ENCODE results near the gene SLC13A1. TPM values are rescaled to one million over a fixed set of nuclear protein-coding genes. Genes with fewer than 3 reads are reported as not detected.

Gene SLC13A1
- total and polyA plus RNA-seq, 2 experiments from 2014 or later: not detected

- Histone ChIP-seq H3K9me2 (ENCODE audit: insufficient read depth) (peaks cover 8% of the 10 kb centered on the region; the same call in 1 of the 2 replicates), H2AFZ (no peak overlapping the region), H3K4me3 (no peak overlapping the region), H3K79me2 (replicated peaks; ENCODE audit: insufficient read depth) (no peaks in the 10 kb centered on the region), H3K27ac (ENCODE audit: low read depth) (no peak overlapping the region), H4K20me1 (replicated peaks; ENCODE audit: insufficient read depth) (no peaks in the 10 kb centered on the region), H3K4me2 (no peak overlapping the region), H3K36me3 (ENCODE audit: insufficient read depth) (peaks cover 16% of the 10 kb centered on the region), H3K27me3 (ENCODE audit: insufficient read depth) (no peaks in the 10 kb centered on the region), H3K4me1 (ENCODE audit: insufficient read depth) (no peaks in the 10 kb centered on the region), H3F3A (replicated peaks; ENCODE audit: low read depth) (no peaks in the 10 kb centered on the region)
- Mint-ChIP-seq H3K9me3 (peaks cover 20% of the 10 kb centered on the region), H3K27ac (no peak overlapping the region), H3K4me3 (no peak overlapping the region), H3K27me3 (ENCODE audit: insufficient read depth, low read depth, poor library complexity) (no peaks in the 10 kb centered on the region), H3K36me3 (ENCODE audit: low read depth) (peaks cover 9% of the 10 kb centered on the region; the same call in 2 of the 3 replicates), H3K4me1 (no peaks in the 10 kb centered on the region)
- ATAC-seq: no peak
- DNase-seq (ENCODE audit: low spot score): no peak
- TF ChIP-seq JUNB (IDR thresholded peaks at IDR 0.05; ENCODE audit: unreplicated experiment) (no peak), NANOG (IDR thresholded peaks at IDR 0.05; ENCODE audit: borderline replicate concordance) (no peak), CREB1 (CRISPR knock-in tag; IDR thresholded peaks at IDR 0.05; ENCODE audit: low read depth) (no peak), EZH2 (IDR thresholded peaks at IDR 0.05; ENCODE audit: low read depth, unreplicated experiment) (no peak), STAT1 (IDR thresholded peaks at IDR 0.05; ENCODE audit: unreplicated experiment) (no peak), REST (IDR thresholded peaks at IDR 0.05; ENCODE audit: unreplicated experiment) (no peak), ZNF462 (CRISPR knock-in tag; IDR thresholded peaks at IDR 0.05) (no peak), POLR2AphosphoS5 (IDR thresholded peaks at IDR 0.05; ENCODE audit: low read depth) (no peak), ZNF114 (CRISPR knock-in tag; IDR thresholded peaks at IDR 0.05) (no peak), ZNF331 (CRISPR knock-in tag; IDR thresholded peaks at IDR 0.05; ENCODE audit: low read depth) (no peak), EZH2phosphoT487 (IDR thresholded peaks at IDR 0.05; ENCODE audit: unreplicated experiment) (no peak), CTCF (conservative IDR thresholded peaks at IDR 0.05; ENCODE audit: low read depth in 2 of 2) (no peak), ETS1 (IDR thresholded peaks at IDR 0.05) (no peak)
These were observed 109.3 kb downstream of the SLC13A1 start for GRCh38 chr7:123090456-123090855.

All from GM23338 (cell line).